GM18861 (cell line): ENCODE measurements around the gene EPHA1.
A peak's percentile ranks its signal among the peaks of the same experiment; 100 is the strongest.
"Not testable (repeated sequence)": the region's sequence is repeated elsewhere in the genome, so short reads cannot be mapped to it uniquely, and the experiment has no call there.

Experiments
- ATAC-seq: cut with Tn5 transposase; IDR thresholded peaks from one replicate; pipeline ENCODE4 v1.9.1; 2021; ENCODE audit not compliant: unreplicated experiment

EPHA1 gene

GRCh38 chr7:143431109-143431508, 22.5 kb upstream of the EPHA1 start:
- ATAC-seq = no peak

- ATAC-seq = no peak
Measured at GRCh38 chr7:143429770-143430698, 21.4 kb upstream of the EPHA1 start.

DNA sequence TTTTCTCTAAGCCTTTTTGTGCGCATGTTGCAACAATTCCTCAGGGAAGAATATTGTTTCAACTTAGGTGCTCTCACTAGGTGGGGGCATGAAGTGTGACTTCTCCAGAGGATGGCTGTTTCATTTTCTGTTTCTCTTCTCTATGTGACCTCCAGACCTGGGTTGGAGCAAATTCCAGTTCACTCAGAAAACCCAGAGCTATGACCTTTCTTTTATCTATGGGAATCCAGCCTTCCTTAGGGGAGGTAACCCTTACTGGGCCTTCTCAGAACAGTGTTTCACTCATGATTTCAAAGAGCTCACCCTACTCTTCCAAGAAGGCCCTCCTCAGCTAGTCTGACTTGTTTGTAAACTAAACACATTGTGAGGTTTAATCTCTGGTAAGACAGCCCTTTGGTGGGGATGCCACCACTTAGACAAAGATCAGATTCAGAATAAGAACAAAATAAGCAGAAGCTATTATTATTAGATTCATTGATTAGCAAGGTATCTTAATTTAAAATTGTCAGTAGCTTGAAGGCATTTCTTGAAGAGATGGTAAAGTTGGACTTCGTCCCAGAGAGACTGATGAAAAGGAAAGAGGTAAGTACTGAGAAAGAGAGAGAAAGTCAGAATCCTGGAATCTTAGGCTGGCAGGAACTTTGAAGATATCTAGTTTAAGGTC, 18.0 kb upstream of the EPHA1 start:
- ATAC-seq = no peak

GRCh38 chr7:143424476-143424875, 15.8 kb upstream of the EPHA1 start:
- ATAC-seq = not testable (repeated sequence)

GRCh38 chr7:143422033-143422432, 13.4 kb upstream of the EPHA1 start:
- ATAC-seq = no peak

DNA sequence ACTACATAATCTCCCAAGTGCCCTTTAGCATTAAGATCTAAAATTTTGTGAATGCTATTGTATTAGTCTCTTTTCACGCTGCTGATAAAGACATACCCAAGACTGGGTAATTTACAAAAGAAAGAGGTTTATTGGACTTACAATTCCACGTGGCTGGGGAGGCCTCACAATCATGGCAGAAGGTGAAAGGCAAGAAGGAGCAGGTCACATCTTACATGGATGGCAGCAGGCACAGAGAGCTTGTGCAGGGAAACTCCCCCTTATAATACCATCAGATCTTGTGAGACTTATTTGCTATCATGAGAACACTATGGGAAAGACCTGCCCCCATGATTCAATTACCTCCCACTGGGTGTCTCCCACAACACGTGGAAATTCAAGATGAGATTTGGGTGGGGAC, 12.0 kb upstream of the EPHA1 start:
- not testable (repeated sequence) for ATAC-seq

DNA sequence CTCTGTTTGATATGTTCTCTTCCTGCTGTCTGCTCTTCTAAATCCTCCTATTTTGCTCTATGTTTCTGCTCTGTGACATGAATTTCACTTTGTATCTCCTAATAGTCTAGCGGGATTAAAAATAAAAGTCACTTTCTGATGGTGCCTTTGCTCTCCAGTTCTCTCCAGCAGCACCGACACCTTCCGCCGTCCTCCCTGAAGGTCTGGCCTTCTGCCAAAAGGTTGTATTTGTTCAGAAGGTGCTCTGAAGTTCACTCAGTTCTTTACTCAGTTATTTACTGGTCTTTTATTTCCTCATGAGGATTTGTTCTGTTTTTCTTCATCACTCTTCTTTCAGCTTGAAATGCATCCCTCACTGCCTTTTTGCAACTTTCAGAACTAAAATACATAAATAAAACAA, 11.2 kb upstream of the EPHA1 start:
- no peak for ATAC-seq

DNA sequence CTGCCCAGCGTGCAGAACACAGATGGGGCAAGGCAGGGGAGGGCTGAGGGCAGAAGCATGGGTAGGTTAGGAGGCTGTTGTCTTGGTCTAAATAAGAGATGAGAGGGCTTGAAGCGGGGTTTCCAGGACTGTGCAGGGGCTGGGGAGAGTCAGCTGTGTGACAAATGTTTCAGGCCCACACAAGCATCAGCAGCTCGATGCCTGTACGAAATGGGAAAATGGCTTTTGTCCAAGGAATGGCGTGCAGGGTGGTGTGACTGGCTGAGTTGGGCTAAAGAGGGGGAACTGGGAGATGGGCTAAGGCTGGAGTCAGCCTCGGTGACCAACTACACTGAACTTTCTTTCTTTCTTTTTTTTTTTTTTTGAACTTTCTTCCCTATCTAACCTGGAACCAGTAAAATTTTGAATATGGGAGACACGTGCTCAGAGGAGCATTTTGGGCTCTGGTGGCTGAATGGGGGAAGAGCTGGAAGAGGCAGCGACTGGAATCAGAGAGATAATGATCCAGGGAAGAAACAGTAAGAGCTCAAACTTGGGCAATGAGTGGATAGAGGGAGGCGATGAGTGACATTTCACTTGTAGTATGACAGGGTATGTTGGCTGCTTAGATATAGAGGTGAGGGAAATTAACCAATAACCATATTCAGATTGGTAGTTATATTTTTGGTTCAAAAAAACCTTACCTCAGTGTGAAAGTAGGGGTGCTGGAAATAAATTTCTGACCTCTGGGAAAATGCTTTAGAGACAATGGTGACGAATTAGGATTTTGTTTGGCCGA, 10.2 kb upstream of the EPHA1 start:
- ATAC-seq = no peak

GRCh38 chr7:143417734-143418383, 9.2 kb upstream of the EPHA1 start:
- no peak for ATAC-seq

GRCh38 chr7:143416565-143417149, 8.0 kb upstream of the EPHA1 start:
- peak; percentile 54 for ATAC-seq

DNA sequence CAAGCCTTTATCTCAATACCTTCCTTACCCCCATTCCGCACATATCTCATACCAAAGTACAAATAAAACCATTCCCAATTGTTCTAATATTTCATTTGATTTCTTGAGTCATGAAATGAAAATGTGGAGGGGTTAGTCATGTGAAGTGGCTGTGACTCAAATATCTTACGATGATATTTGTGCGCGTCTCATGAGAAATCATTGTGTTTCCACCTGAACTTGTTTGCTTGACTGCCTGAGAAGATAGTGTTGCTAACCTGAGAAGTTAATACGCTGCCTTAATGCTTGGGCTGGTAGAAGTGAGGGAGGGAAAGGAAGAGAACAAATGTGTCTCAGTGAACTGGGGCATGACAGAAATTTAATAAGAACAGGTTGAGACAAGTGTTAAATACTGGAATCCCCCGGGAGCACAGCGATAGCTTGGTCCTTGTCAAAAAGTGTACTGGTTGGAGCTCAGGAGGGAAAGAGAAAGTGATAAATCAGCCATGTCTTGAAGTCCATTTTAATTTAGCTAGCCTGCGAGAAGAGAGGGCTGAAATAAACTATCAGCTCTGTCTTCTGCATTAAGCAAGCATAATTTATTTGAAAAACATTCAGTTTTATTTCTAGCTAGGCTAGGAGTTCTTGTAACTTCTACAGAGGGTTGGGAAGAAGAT, 7.2 kb upstream of the EPHA1 start:
- no peak for ATAC-seq

DNA sequence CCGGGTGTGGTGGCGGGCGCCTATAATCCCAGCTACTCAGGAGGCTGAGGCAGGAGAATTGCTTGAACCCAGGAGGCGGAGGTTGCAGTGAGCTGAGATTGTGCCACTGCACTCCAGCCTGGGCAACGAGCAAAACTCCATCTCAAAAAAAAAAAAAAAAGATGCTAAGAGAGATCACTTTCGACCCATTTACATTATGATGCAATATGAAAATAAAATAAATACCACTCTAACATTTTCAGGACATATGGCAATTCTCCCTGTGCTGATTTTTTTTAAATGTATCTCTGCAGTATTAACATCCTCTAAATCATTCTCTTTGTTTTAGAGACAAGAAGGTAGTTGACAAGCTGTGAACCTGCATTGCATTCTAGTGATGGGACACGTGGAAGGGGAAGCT, 6.6 kb upstream of the EPHA1 start:
- not testable (repeated sequence) for ATAC-seq

DNA sequence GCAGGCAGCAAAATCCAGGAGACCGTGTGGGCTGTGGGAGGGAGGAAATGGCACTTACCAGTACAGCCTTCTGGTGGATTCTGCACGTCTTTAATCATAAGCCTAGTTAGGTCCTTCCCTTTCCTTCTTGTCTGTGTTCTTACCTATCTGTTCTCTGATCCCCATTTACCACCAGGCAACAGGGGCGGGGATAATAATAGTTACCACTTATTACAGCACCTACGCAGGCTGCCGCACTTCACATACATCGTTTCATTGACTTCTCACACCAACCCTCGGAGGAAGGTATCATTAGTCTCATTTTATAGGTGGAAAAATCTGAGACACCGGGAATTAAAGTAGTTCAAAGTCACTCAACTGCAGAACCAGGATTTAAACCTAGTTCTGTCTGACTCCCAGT, 4.5 kb upstream of the EPHA1 start:
- ATAC-seq = no peak

- no peak for ATAC-seq
Measured at GRCh38 chr7:143411976-143412708, 3.5 kb upstream of the EPHA1 start.

DNA sequence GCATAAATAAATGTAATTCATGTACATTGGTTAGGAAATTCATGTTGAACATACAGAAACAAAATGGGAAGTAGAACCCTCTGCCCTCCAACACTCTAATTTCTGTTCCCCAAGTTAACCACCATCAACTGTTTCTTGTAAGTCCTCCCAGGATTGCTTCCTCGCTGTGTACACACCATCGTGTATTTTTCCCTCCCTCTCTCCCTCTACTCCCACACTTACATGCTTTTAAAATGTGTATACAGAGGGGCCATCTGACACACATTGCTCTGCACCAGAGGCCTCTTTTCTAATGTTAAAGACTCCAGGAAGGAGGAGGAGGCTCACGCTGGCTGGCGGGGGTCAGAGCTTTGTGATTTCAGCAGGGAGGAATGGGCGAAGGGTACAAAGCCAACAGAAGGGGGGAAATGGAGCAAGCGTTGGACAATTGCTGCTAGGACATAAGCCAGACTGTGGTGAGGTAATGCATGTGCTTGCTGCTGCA, 1.9 kb upstream of the EPHA1 start:
- ATAC-seq = no peak

GRCh38 chr7:143408252-143408685, 387 bp downstream of the EPHA1 start:
- ATAC-seq = no peak

DNA sequence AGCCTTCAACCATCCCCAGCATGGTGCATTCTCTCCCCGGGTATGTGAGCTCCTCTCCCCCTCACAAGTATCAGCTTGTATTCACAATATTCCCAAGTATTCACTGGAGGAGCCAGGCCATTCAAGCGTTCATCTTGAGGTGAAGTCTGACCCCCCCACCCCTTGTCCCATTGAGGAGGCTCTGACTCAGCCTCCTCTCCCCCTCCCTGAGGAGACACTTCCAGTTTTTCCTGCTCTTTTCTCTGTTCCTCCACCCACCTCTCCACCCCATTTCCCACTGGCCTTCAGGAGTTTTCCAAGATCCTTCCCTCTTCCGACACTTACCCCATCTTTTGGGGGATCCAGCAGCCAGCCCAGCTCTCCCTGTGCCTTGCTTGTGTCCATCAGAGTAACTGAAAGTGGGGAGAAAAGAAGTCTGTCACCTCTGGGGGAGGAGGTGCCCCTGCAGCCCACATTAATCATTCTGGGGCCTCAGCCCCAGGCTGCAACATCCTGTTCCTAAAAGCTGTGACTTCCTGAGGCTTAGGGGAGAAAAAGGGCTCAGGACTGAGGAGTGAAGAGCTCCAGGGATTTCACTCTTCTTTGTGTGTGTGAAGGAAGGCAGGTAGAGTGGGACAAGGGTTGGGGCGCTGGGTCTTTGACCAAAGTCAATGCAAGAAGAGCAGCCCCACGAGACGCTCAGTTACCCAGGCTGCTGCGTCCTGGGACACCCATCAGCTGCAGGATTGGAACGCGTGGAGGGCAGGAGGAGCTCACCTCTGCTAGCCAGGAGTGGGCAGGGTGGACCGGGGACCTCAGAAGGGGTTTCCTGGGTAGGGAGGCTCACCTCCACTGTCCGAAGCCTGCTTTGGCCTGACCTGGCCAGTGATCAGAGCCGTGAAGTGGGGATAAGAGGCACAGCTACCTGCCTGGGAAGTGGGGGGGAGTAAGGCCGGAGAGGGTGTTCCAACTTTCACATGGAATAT, 1.1 kb downstream of the EPHA1 start:
- ATAC-seq = no peak

- ATAC-seq = no peak
Measured at GRCh38 chr7:143406002-143406357, 2.7 kb downstream of the EPHA1 start.
